Smooth muscle cell of the brain vasculature (primary cell): ENCODE results near the gene TUBA3E.
"Not testable (repeated sequence)": the region's sequence is repeated elsewhere in the genome, so short reads cannot be mapped to it uniquely, and the experiment has no call there.

Source experiments
- DNase-seq: peaks from one replicate; pipeline ENCODE4 v3.0.0-alpha.2; 2012; ENCODE audit warnings: low read depth, low spot score

TUBA3E gene

DNA sequence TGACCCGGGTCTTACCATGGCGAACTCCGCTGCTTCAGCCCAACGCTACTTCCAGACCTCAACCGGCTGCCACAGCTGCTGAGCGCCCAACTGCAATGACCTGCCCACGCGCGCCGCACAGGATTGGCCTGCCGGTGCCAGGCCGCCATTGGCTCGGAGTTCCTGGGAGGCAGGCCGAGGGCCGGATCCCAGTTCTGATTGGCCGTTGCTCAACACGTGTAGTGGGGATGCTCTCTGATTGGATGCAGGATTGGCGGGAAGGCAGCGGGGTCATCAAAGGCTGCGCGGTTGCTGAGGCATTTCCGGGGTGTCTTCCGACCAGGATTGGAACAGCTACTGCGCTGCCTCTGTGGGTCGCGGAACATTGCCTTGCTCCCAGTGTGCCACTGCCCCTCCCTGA lies at the start of gene TUBA3E:
TSS of gene TUBA3E (minus strand) at position 97 of the 400 bp plus-strand sequence. CDS start at position 18, 79 bp downstream.
- DNase-seq = no peak

DNA sequence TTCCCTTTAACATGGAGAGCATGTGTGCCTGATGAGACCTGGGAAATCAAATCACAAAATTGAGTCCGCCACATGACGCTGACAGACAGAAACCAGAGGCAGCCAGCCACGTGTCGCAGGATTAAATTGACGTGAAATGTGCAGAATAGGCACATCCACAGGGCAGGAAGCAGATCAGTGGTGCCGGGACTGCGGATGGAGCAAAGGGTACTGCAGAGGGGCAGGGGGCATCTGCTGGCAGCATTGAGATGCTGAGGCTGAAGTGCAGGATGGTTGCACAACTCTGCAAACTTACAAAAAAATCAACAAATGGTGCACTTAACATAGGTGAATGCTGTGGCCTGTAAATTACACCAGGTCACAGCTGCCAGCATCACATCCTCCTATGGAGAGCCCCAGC lies 48.2 kb upstream of the TUBA3E start:
- no peak for DNase-seq

GRCh38 chr2:130245976-130246375 lies 47.7 kb upstream of the TUBA3E start:
- DNase-seq = no peak

GRCh38 chr2:130243359-130243758 lies 45.1 kb upstream of the TUBA3E start:
- no peak for DNase-seq

DNA sequence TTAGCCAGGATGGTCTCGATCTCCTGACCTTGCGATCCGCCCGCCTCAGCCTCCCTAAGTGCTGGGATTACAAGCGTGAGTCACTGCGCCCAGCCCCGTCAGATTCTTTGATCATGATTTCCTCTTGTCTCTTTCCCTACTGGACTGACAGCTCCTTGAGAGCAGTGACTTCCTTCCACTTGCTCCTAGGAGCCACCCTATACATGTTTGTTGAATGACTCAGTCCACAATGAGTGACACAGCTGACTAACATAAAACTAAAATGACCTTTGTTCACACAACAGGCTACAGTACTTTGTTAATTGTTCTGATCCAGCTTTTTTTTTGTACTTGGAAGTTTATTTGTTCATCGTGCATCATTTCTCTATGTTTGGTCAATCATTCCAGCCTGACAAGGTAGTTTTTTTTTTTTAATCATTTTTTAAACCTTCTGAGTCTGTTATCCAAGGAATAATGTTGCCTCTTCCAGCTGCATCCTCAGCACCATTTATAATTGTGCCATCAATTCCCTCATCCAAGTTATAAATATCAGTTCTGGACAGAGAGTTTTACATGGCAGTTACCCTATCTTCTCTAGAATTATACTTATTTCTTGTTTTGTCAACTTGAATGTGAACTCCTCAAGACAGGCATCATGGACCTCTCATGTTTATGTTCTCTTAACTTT lies 42.9 kb upstream of the TUBA3E start:
- no peak for DNase-seq

- not testable (repeated sequence) for DNase-seq
These were observed 41.3 kb upstream of the TUBA3E start for GRCh38 chr2:130239581-130239980.

- DNase-seq = not testable (repeated sequence)
These were observed 34.8 kb upstream of the TUBA3E start for GRCh38 chr2:130233066-130233465.

DNA sequence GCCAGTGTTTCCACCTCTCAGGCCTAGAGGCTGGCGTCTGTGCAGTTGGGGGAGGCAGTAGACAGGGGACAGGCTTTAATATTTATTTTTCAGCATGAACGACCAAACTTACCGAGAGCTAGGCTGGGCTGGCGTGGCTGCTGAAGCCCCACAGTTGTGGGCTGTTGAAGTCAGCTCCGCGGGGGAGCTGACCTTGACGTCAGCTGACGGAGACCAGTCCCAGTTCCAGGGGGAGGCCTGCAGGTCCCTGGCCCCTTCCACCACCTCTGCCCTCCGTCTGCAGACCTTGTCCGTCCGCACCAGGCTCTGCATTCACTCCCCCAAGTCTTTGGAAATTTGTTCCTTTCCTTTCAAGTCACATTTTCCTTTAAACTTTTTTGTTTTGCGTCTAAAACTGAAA lies 33.4 kb upstream of the TUBA3E start:
- no peak for DNase-seq

DNA sequence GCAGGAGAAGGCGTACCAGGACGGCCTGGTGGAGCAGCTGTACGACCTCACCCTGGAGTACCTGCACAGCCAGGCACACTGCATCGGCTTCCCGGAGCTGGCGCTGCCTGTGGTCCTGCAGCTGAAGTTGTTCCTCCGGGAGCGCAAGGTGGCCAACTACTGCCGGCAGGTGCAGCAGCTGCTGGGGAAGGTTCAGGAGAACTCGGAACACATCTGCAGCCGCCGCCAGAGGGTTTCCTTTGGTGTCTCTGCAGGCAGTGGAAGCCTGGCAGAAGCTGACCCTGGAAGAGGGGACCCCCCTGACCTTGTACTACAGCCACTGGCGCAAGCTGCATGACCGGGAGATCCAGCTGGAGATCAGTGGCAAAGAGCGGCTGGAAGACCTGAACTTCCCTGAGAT lies 32.7 kb upstream of the TUBA3E start:
- not testable (repeated sequence) for DNase-seq

DNA sequence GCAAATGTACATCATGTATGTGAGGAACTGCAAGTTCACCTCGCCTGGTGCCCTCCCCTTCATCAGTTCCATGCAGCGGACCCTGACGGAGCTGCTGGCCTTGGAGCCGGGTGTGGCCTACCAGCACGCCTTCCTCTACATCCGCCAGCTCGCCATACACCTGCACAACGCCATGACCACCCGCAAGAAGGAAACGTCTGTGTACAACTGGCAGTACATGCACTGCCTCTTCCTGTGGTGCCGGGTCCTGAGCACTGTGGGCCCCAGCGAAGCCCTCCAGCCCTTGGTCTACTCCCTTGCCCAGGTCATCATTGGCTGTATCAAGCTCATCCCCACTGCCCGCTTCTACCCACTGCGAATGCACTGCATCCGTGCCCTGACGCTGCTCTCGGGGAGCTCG lies 32.1 kb upstream of the TUBA3E start:
- DNase-seq = not testable (repeated sequence)

GRCh38 chr2:130229161-130229510 lies 30.9 kb upstream of the TUBA3E start:
- not testable (repeated sequence) for DNase-seq

GRCh38 chr2:130228467-130229160 lies 30.4 kb upstream of the TUBA3E start:
- not testable (repeated sequence) for DNase-seq

DNA sequence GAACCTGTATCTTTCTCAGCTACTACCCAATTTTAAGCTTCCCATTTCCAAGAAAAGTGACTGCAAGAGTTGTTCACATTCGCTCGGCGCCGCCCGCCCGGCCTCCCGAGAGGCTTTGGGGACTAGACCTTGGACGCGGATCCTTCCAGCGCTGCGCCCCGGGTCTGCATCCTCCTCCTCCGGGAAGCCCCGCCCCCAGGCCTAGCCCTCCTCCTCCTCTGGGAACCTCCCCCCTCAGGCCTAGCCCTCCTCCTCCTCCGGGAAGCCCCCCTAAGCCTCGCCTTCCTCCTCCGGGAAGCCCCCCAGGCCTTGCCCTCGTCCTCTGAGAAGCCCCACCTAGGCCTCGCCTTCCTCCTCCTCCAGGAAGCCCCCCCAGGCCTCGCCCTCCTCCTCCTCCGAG lies 29.8 kb upstream of the TUBA3E start:
- DNase-seq = not testable (repeated sequence)

DNA sequence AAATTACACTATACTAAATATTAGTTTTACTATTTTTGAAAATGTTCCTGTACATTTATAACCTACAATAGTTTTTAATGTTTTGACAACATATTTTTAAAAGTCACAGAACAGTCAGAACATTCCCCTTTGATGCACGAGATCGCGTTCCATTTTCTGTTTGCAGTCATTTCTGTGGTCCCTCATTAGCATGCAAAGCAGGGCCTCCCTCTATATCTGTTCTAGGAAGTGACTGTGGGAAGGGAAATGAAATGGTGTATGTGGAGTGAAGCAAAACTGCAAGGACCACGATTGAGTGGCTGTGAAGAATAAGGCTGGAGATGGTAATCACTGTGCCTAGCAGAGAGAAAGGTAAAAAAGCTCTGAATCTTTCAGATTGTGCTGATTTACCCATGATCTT lies 24.3 kb upstream of the TUBA3E start:
- DNase-seq = not testable (repeated sequence)

- not testable (repeated sequence) for DNase-seq
These were observed 22.3 kb upstream of the TUBA3E start for GRCh38 chr2:130220505-130220904.

DNA sequence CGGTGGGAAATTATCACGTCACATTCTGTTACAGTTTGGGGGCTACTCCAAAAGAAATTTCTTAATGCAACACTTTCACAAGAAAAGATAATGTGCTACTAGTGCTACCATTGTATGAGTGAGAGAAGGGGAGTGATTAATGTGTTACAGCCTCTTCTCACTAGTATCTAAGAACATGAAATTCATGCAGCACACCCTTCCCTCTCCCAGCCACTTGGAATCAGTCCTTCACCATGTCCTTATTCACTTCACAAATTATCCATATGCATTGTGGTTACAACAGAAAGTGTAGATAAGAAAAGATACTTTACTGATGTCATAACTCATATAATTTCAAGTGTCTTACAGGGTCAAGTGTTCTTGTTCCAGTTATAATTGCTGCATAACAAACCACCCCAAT lies 20.9 kb upstream of the TUBA3E start:
- DNase-seq = not testable (repeated sequence)

DNA sequence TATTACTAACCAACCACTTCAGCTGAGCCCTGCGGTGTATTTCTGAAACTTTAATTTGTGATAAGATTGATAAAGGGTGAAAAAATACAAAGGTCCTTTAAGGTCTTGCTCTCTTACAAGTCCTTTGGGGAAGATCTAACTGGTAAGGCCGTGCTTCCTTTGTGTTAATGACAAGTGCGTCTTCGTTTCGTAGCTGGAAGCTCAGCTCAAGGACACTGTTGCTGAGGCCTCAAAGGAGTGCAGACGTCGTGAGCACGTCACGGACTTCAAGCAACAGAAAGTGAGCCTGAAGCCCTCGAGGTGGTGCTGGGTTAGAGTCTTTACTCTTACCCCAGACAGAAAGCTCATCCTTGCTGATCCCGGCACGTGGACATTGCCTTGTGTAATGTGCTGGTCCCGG lies 8.8 kb upstream of the TUBA3E start:
- not testable (repeated sequence) for DNase-seq

DNA sequence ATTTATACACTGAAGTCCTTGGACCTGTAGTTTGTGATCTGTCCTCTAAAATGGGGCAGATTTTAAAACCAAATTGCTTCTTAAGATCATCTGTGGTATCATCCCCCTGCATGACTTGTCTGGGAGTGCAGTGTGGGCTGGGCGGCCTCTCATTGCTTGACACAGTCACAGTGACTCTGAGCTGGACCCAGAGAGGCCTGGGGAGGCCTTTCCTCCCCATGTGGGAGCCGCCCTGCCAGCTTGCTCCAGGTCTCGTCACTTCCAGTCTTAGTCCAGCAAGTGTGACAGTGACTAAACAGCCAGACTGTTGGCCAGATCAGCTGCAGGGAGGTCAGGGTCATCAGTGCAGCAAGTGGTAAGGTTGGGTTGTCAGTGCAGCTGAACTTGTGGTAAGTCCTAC lies 4.9 kb upstream of the TUBA3E start:
- DNase-seq = not testable (repeated sequence)

DNA sequence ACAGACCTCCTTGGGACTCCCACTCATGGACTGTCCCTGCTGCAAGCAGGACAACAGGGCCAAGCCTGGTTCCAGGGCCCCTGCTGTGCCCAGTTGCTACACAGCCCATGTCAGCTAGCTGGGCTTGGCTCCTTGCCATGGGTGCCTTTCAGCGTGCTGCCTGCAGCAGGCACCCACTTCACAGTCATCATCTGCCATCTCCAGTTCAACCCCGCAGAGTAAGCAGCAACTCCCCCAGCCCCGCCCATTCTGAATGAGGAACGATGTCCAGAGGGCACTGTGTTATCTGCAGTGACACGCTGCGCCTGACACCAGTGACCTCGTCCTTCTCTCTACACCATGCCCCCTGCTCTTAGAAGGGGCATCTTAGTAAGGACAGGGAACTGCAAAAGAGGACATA lies 4.3 kb upstream of the TUBA3E start:
- DNase-seq = not testable (repeated sequence)

DNA sequence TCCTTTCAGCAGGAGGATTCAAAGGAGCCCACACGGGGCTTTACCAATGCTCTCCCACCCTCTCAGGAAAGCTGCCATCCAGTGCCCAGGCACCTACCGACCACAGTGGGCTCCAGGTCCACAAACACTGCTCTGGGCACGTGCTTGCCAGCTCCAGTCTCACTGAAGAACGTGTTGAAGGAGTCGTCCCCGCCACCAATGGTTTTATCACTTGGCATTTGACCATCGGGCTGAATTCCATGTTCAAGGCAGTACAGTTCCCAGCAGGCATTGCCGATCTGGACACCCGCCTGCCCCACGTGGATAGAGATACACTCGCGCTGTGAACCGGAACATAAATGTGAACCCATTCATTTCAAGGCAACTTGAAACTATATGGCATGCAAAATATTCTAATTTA lies 2.2 kb downstream of the TUBA3E start:
- DNase-seq = not testable (repeated sequence)

- DNase-seq = not testable (repeated sequence)
These were observed 3.1 kb downstream of the TUBA3E start for GRCh38 chr2:130195089-130195635.

DNA sequence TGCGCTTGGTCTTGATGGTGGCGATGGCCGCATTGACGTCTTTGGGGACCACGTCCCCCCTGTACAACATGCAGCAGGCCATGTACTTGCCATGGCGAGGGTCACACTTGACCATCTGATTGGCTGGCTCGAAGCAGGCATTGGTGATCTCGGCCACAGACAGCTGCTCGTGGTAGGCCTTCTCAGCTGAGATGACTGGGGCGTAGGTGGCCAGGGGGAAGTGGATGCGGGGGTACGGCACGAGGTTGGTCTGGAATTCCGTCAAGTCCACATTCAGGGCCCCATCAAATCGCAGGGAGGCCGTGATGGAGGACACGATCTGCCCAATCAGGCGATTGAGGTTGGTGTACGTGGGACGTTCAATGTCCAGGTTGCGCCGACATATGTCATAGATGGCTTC lies 4.4 kb downstream of the TUBA3E start:
- not testable (repeated sequence) for DNase-seq

GRCh38 chr2:130192451-130192850 lies 5.8 kb downstream of the TUBA3E start:
- DNase-seq = not testable (repeated sequence)
